ENCODE data around the gene CXCR6. TPM values are rescaled to one million over a fixed set of nuclear protein-coding genes. Genes with fewer than 3 reads are reported as not detected.

CXCR6 gene
- total and polyA plus RNA-seq, 2 experiments from 2014 or later = 0.10 TPM; not detected in 1

- Histone ChIP-seq H2AFZ (no peak overlapping the region), H3K4me1 (ENCODE audit: insufficient read depth) (no peaks in the 10 kb centered on the region), H3F3A (replicated peaks; ENCODE audit: low read depth) (no peaks in the 10 kb centered on the region), H3K4me3 (no peak overlapping the region), H3K4me2 (no peak overlapping the region), H3K36me3 (ENCODE audit: insufficient read depth) (peaks cover 11% of the 10 kb centered on the region; the same call in 1 of the 2 replicates), H3K27me3 (ENCODE audit: insufficient read depth) (no peaks in the 10 kb centered on the region), H3K79me2 (replicated peaks; ENCODE audit: insufficient read depth) (no peaks in the 10 kb centered on the region), H3K9me2 (ENCODE audit: insufficient read depth) (no peaks in the 10 kb centered on the region), H3K27ac (ENCODE audit: low read depth) (no peak overlapping the region), H4K20me1 (replicated peaks; ENCODE audit: insufficient read depth) (no peaks in the 10 kb centered on the region; the same call in 1 of the 2 replicates)
- no peak overlapping the region for H3K27ac Mint-ChIP-seq
- DNase-seq (ENCODE audit: low spot score) (no peak), ATAC-seq (no peak)
- no peaks in the 10 kb centered on the region; the same call in 2 of the 3 replicates for H3K4me1 Mint-ChIP-seq
- H3K27me3 Mint-ChIP-seq (ENCODE audit: insufficient read depth, low read depth, poor library complexity) = peaks cover 2% of the 10 kb centered on the region
- TF ChIP-seq CTCF (conservative IDR thresholded peaks at IDR 0.05; ENCODE audit: low read depth in 2 of 2) (no peak), EZH2 (IDR thresholded peaks at IDR 0.05; ENCODE audit: low read depth, unreplicated experiment) (no peak), ZNF114 (CRISPR knock-in tag; IDR thresholded peaks at IDR 0.05) (no peak), CREB1 (CRISPR knock-in tag; IDR thresholded peaks at IDR 0.05; ENCODE audit: low read depth) (no peak), POLR2AphosphoS5 (IDR thresholded peaks at IDR 0.05; ENCODE audit: low read depth) (no peak), ETS1 (IDR thresholded peaks at IDR 0.05) (no peak), REST (IDR thresholded peaks at IDR 0.05; ENCODE audit: unreplicated experiment) (no peak), STAT1 (IDR thresholded peaks at IDR 0.05; ENCODE audit: unreplicated experiment) (no peak), ZNF331 (CRISPR knock-in tag; IDR thresholded peaks at IDR 0.05; ENCODE audit: low read depth) (no peak), EZH2phosphoT487 (IDR thresholded peaks at IDR 0.05; ENCODE audit: unreplicated experiment) (no peak), ZNF462 (CRISPR knock-in tag; IDR thresholded peaks at IDR 0.05) (no peak), JUNB (IDR thresholded peaks at IDR 0.05; ENCODE audit: unreplicated experiment) (no peak), NANOG (IDR thresholded peaks at IDR 0.05; ENCODE audit: borderline replicate concordance) (no peak)
- no peaks in the 10 kb centered on the region for H3K9me3 Mint-ChIP-seq
- H3K4me3 Mint-ChIP-seq = no peak overlapping the region
- H3K36me3 Mint-ChIP-seq (ENCODE audit: low read depth) = peaks cover 36% of the 10 kb centered on the region
Measured at GRCh38 chr3:45969953-45970352, 26.7 kb downstream of the CXCR6 start.

Data from GM23338 (cell line).